Endothelial cell (in vitro differentiated cells): Measurements from ENCODE around the gene LPP. TPM values are rescaled to one million over a fixed set of nuclear protein-coding genes. Genes with fewer than 3 reads are reported as not detected.

Source experiments
- DNase-seq: peaks from one replicate; pipeline ENCODE4 v3.0.0; 2021; ENCODE audit warnings: low spot score
- H3K27ac Mint-ChIP-seq: one replicate; pipeline ENCODE4 v1.8.0; 2021; ENCODE audit warnings: mixed read lengths, inconsistent platforms; ENCODE audit not compliant: unreplicated experiment
- H3K27me3 Mint-ChIP-seq: one replicate; pipeline ENCODE4 v1.8.0; 2021; ENCODE audit warnings: mild to moderate bottlenecking, moderate library complexity, mixed read lengths, inconsistent platforms; ENCODE audit not compliant: unreplicated experiment
- H3K36me3 Mint-ChIP-seq: one replicate; pipeline ENCODE4 v1.8.0; 2021; ENCODE audit warnings: mild to moderate bottlenecking, low read depth, mixed read lengths, inconsistent platforms; ENCODE audit not compliant: unreplicated experiment
- H3K4me1 Mint-ChIP-seq: one replicate; pipeline ENCODE4 v1.8.0; 2021; ENCODE audit warnings: mild to moderate bottlenecking, mixed read lengths, inconsistent platforms; ENCODE audit not compliant: unreplicated experiment
- H3K4me3 Mint-ChIP-seq: one replicate; pipeline ENCODE4 v1.8.0; 2021; ENCODE audit warnings: mild to moderate bottlenecking, mixed read lengths, inconsistent platforms; ENCODE audit not compliant: unreplicated experiment
- H3K9me3 Mint-ChIP-seq: one replicate; pipeline ENCODE4 v1.8.0; 2021; ENCODE audit warnings: mixed read lengths, inconsistent platforms; ENCODE audit not compliant: unreplicated experiment
- CTCF ChIP-seq: fragments of 200-600 bp; sonication (generic); IDR thresholded peaks from one replicate; pipeline ENCODE4 v1.5.0; 2021; ENCODE audit warnings: antibody characterized with exemption; ENCODE audit not compliant: unreplicated experiment
- total RNA-seq: library from RNA; stranded (reverse); fragmentation: NEBNext Ultra II Directional; extraction: Animal tissue kit (Norgen Biotek cat#: 25700); gene quantifications from one replicate; pipeline ENCODE4 v1.2.1, GENCODE V29; 2021; ENCODE audit not compliant: unreplicated experiment

Gene LPP
- total RNA-seq, 1 donor from 2014 or later, result 181 TPM

DNA sequence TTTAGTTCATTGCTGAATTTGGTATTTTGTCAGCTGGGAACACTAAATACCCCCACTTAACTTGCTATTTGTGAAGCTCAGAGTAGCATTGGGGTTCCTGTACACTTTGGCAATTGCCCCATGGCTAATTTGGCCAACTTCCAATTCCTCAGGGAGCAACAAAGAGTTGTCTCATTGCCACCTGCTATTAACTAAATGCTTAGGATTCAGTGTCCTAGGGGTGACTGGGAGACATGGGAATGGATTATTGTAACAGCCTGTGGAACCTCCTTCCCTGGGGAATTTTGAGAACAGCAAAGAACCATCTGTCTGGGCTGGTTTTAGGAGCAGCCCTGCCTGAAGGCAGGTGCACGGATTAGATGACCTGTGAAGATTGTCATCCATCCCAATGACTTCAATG lies 580.4 kb downstream of the LPP start:
- DNase-seq, result no peak
- H3K4me1 Mint-ChIP-seq, result peaks cover 31% of the 10 kb centered on the region
- H3K9me3 Mint-ChIP-seq, result no peaks in the 10 kb centered on the region
- H3K27ac Mint-ChIP-seq, result no peak overlapping the region
- no peaks in the 10 kb centered on the region for H3K36me3 Mint-ChIP-seq
- peaks cover 2% of the 10 kb centered on the region for H3K27me3 Mint-ChIP-seq
- TF ChIP-seq CTCF, result no peak
- H3K4me3 Mint-ChIP-seq, result no peak overlapping the region

- H3K27me3 Mint-ChIP-seq, result no peaks in the 10 kb centered on the region
- DNase-seq, result no peak
- no peaks in the 10 kb centered on the region for H3K9me3 Mint-ChIP-seq
- H3K27ac Mint-ChIP-seq, result no peak overlapping the region
- no peaks in the 10 kb centered on the region for H3K36me3 Mint-ChIP-seq
- no peak overlapping the region for H3K4me3 Mint-ChIP-seq
- no peak for TF ChIP-seq CTCF
- peaks cover 12% of the 10 kb centered on the region for H3K4me1 Mint-ChIP-seq
These were observed 585.6 kb downstream of the LPP start for GRCh38 chr3:188739511-188739910.

- H3K4me1 Mint-ChIP-seq, result peaks cover 17% of the 10 kb centered on the region
- no peak overlapping the region for H3K4me3 Mint-ChIP-seq
- no peak for TF ChIP-seq CTCF
- DNase-seq, result no peak
- H3K27me3 Mint-ChIP-seq, result no peaks in the 10 kb centered on the region
- H3K36me3 Mint-ChIP-seq, result no peaks in the 10 kb centered on the region
- no peak overlapping the region for H3K27ac Mint-ChIP-seq
- no peaks in the 10 kb centered on the region for H3K9me3 Mint-ChIP-seq
These were observed 586.1 kb downstream of the LPP start for GRCh38 chr3:188740010-188740409.

DNA sequence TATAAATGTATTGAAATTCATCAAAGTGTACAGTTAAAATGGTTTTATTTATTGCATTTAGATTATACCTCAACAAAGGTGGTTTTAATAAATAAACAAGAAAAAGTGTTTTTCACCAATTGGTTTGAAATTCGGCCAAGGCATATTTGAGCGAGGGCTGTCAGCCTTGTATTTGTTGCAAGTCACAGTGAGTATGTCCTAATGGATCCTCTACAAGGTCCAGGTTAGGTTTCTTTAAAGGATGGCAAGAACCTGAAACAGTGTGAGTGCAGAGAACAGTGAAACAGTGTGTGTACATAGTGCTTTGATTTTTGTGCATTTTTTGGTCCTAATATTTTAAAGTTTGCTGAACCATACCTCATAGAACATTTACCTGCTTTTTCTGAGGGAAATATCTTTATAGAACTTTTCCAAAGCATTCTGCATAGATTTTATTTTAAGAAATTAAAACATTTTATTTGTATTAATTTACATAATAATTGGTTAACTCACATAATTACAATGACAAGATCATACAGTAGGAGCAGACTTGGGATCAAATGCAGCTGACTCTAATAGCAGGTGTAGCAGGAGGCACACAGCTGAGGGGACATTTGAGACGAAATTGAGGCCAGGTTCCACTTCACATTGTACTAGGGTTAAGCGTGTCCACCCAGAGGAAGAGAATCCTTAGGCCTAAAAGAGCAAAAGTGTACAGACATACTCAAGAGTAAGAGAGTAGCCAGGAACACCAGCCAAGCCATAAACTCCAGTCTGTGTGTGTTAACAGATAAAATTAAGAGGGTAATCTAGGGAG lies 589.0 kb downstream of the LPP start:
- H3K9me3 Mint-ChIP-seq, result no peaks in the 10 kb centered on the region
- DNase-seq, result no peak
- no peak overlapping the region for H3K4me3 Mint-ChIP-seq
- TF ChIP-seq CTCF, result no peak
- peaks cover 17% of the 10 kb centered on the region for H3K4me1 Mint-ChIP-seq
- H3K36me3 Mint-ChIP-seq, result no peaks in the 10 kb centered on the region
- H3K27me3 Mint-ChIP-seq, result no peaks in the 10 kb centered on the region
- H3K27ac Mint-ChIP-seq, result no peak overlapping the region

GRCh38 chr3:188744166-188744565 lies 590.2 kb downstream of the LPP start:
- TF ChIP-seq CTCF, result no peak
- H3K9me3 Mint-ChIP-seq, result no peaks in the 10 kb centered on the region
- peaks cover under 1% of the 10 kb centered on the region for H3K27me3 Mint-ChIP-seq
- no peak for DNase-seq
- H3K4me1 Mint-ChIP-seq, result peaks cover 15% of the 10 kb centered on the region
- no peaks in the 10 kb centered on the region for H3K36me3 Mint-ChIP-seq
- H3K4me3 Mint-ChIP-seq, result no peak overlapping the region
- H3K27ac Mint-ChIP-seq, result no peak overlapping the region
